Stimulated activated CD4-positive, alpha-beta T cell treated with anti-CD3 and anti-CD28 coated beads, Interleukin-15, amount 100 ng/mL, for 48 hours (primary cell): Measurements from ENCODE around the gene MRTO4.
"Not testable (repeated sequence)": the region's sequence is repeated elsewhere in the genome, so short reads cannot be mapped to it uniquely, and the experiment has no call there.

Source experiments
- DNase-seq, 2 donors: peaks; one replicate each; pipeline ENCODE4 v3.0.0-alpha.2; 2020; ENCODE audit warnings: low read depth in 2 of 2

MRTO4 gene

DNA sequence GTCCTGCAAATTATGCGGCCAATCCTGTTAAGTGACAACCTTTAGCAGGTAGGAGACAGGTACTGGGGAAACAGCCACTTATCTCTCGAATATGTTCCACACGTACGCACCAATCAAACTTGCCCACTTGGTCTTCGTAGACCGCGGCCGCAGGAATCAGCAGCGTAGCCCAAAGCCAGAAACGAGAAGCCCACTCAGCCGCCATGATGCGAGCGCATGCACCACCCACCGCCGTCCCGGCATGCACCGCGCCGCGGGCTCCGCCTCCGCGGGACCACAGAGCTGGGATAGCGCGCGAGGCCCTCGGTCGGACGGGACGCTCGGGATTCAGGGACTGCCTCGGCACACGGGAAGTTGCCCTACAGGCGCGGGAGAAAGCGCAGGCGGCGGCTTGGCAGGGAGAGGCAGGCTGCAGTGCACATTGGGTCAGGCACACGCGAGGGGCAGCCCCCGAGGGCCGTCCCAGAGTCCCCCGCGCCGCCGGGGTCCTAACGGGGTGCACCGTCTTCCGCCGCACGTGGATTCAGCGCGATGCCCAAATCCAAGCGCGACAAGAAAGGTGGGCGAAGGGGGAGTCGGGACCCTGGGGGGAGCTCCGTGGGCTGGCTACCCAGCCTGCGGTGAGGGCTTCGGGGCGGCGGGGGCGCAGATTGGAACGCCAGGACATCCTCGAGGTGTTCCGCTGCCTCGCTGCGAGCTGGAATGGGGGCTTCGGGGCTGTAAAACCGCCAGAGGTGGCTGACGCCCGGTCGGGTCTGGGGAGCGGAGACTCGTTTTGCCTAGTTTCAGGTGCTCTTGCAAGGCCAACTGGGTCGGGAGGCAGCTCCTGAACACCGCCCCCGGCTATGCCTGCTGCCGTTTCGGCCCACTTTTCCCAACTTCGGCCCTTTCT is at the start of gene MRTO4, which contains the start of gene EMC1:
TSS of gene MRTO4 (plus strand) at position 501 of the 892 bp plus-strand sequence. CDS start at position 532, 31 bp downstream.
TSS of gene EMC1 (minus strand) at position 220 of the 892 bp plus-strand sequence. CDS start at position 205, 15 bp downstream.
- DNase-seq: peak; percentile 81 to 90

DNA sequence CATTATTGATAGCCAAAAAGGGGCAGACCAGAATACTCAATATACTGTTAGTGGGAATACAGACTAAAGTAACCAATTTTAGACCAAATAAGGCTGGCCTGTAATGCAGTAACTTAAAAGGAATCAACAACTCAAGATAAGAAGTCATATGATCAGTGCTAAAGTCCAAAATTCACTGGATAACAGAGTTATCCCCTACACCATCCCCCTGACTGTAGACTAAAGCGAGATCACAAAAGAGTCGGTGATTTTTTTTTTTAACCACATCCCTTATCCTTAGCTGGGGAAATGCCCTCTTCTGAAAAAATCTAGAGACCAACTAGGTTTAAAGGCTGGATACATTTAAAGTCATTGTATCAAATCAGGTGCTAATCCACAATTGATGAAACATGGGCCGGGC is 49.2 kb upstream of the MRTO4 start:
- no peak for DNase-seq

DNA sequence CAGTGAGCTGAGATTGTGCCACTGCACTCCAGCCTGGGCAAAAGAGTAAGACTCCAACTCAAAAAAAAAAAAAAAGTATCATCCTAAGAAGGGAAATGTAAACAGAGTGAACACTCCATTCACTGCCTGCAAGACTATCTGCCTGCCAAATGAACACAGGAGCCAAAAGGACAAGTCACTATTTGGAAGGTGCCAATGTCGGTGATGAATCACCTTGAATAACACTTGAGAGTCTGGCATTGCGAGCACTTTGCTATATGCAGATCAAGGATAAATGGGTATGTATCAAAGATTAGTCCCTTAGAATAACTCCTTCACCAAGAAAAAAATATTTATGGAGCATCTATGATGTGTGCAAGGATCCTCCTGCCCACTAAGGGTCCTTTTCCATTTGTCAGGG is 48.2 kb upstream of the MRTO4 start:
- DNase-seq: no peak

DNA sequence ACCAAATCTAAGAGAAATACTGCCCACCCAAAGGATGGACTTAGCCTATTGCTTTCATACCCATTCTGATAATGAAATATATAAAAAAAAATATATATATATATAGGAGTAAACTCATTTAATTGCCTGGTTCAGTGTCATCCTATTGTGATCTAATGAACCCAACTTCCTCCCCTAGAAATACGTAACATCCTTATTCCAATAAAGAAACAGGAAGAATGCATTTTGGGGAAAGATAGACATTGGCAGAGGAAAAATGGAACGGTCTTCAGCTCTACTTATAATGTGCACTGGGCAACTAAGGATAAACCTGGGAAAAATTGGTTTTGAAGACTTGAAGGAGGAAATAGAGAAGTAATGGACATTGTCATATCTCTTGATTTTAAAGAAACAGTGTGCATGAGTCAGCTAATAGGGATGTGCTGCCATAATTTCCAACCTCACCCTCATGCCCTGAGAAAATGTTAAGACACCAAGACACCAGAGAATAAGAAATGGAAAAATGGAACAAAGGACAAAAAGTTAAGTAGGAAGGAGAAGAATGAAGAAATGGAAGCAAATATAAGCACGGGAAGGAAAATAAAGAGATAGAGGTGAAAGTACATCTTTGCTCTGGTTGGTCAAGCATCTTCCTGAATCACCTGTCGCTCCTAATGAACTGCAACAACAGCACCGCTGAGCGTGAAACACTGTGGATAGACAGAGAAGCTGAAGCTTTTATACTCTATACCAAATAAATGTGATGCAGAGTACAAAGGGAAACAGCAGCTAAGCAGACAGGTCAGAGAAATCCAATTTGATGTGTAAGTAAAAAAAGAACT is 46.9 kb upstream of the MRTO4 start:
- DNase-seq: no peak

DNA sequence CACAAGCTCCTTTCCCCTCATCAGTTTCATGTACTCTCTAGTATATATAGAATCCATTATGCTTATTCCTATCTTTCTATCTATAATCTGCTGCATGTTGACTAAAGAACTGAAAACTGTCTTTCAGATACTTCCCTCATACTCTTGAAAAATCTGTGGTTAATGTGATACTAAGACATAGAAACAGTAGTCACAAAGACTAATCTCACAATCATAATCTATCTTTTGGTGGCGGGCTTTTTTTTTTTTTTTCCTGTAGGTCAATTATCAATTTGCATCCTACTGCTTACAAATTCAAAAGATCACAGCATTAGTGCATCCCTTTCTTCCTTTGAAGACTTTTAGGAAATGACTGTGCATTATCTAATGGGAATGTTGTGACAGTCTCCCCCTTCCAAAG is 46.2 kb upstream of the MRTO4 start:
- DNase-seq: no peak

DNA sequence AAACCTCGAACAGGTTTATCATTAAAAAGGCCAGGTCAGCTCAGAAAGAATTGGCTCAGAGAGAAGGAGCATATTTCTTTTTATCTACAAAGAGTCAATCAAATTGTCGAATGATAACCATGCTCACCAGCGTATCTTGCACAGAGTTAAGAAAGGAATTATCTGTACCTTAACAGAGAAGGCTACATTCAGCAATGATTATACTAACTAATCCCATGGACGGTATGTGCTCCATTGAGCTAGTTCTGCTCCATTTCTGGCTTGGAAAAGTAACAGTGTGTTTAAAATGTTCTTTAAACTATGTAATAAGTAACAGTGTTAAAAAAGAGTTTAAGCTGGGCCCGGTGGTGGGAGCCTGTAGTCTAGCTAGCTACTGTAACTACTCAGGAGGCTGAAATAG is 45.8 kb upstream of the MRTO4 start:
- no peak for DNase-seq

DNA sequence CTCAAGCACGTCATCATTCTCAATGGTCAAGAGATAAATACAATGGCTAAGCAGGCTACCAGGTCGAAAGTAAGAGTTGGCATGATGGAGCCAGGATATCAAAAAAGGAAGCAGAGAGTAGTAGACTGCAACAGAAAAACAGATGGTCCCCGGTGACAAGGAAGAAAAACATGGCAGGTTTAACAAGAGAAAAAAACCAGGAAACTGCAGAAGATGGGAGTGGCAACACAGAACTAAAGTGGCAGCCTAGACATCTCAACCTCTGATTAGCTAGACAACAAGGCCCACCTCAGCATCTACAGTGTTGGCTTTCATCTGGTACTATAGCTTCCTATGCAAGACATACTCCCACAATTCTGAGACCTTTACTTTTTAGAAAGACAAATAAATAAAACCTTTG is 44.7 kb upstream of the MRTO4 start:
- no peak for DNase-seq

DNA sequence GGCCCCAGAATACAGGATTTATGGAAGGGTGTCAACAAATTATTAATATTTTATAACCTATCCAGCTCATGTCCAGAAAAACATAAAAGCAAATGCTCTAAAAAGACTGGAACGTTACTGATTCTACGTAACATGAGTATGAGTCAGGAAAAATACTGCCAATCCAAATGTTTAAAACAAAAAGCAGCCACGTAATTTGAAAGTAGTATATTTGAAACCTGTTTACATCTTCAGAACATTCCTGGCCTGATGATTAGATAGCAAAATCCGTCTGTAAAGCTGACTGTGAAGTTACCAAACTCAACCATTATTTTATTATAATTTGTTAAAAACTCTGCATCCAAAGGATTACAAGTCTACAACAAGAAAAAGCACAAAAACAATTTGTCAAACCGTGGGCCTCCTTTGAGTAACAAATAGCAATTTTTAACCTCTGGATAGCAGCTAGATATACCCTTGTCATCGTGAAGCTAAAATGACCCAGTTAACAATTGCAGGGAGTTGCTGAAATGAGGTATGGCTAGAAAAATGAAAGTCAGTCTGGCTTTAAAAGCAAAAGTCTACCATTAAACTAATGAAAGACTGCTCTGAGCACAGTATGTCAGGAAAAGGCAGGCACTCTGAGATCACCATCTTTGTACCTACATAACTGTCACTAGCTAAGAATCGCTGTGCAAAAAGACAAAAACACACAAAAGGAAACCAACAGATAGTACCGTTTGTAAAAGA is 42.7 kb upstream of the MRTO4 start:
- no peak for DNase-seq

DNA sequence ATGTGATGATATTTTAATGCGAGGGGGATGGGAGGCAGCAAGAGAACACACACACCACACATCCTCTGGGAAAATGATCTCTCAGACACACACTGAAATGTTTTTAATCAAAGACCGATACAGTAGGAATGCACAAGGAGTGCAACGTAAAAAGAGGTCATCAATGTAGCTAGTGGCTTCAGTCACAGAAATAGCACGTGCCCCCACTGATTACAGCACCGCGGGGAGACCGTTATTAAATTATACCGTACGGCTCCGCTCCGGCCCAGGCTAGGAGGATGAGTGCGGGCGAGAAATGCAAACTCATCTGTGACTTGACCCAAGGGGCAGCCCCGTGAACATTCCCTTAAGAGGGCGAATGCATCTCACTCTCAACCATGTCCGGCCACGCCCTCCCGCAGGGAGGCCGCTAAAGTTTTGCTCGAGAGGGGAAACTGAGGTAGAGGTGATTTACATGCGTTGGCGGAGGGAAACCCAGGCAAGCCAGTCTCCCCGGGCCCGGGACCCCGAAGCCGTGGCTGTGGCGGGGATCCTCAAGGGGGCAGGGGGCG is 42.1 kb upstream of the MRTO4 start:
- DNase-seq: peak; percentile 50 to 57

DNA sequence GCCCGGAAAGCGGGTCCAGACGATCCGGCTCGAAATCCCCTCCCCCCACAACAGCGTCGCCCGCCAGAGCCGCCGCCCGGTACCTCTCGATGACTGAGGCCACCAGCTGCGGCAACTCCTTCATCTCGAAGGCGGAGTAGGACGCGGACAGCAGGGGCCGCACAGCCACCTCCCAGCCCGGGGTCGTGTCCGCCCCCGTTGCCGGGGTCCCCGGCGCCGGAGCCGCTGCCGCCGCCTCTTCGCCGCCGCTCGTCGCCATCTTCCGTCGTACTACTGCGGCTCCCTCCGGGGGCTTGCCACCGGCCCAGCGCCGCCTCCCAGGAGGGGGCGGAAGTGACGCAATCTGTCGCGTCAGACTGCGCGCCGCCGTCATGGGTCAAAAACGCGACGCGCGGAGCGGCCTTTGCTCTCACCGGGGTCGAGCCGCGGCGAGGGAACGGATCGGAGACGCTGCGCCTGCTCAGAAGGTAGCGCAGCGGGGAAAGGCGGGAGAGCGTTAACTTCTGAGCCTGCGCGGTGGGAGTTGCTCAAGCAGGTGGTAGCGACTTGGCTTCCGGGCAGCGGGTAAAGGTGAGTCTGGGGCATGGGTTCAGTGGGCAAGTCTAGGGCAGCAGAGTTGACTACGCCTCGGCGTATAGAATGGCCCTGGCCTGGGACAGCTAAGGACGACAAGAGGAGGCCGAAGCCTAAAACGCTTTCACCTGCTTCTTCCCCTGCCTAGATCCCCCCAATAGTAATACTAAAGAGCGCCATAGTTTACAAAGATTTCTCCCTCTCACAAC is 41.4 kb upstream of the MRTO4 start, which contains the start of gene UBR4:
TSS of gene UBR4 (minus strand) at position 277 of the 782 bp plus-strand sequence. CDS start at position 259, 18 bp downstream.
- peak; percentile 95 to 96 for DNase-seq

DNA sequence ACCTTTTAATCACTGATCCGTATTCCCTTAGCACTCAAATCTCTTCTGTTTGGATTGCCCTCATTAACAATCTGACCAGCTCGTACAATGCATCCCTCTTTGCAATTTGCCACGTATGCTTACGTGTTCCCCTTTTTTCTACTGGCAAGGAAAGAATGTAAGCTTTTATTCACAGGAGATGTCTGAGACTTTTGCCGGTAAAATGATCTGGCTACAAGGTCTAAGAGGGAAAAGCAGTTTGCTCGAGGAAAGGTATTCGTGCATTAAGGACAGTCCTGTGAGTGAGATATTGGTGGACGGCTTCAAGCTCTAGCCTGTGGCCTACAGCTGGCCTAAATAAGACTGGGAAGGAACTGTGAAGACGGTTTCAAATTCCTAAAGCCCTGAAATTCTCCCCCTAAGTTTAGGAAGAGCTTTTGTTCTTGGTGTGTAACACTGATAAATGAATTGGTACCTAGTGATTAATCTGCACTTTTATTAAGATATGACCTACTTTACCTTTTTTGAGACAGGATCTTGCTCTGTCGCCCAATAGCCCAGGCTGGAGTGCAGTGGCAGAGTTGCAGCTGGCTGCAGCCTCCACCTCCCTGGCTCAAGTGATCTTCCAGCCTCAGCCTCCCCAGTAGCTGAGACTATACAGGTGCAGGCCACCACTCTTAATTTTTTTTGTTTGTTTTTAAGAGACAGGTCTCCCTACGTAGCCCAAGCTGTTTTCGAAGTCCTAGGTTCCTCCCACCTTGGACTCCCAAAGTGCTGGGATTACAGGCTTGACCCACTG is 40.6 kb upstream of the MRTO4 start:
- no peak for DNase-seq

DNA sequence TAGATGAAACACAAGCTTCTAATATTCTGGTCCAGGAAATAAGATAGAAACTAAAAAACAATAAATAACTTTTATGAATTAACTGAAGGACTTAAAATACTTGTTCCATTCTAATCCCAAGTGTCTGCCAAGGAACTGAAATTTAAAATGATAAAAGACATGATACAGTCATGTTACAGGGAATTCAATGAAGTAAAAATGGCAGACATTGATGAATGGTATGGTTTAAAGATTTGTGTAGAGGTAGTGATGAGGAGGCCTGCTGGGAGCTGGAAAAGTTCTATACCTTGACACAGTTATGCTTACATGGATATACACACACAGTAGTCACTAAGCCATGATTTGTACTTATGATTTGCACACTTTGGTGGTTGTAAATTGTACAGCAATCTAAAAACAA is 39.4 kb upstream of the MRTO4 start:
- no peak for DNase-seq

DNA sequence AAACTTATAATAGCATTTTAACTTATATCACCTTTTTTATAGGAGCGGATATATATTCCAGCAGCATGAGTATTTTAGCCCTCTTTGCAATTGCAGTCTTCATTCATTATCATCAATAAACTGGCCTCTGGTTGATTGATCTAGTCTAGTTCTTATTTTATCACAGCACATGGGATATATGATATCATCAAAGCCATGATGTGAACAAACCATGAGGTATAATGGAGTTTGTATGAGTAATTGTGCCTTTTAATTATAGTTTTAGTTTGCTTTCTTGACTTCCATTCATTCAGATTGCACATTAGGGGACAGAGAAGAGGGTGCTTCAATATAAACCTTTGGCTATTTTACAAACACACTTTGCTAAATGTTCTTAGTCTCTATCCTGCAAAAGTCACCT is 38.0 kb upstream of the MRTO4 start:
- no peak for DNase-seq

DNA sequence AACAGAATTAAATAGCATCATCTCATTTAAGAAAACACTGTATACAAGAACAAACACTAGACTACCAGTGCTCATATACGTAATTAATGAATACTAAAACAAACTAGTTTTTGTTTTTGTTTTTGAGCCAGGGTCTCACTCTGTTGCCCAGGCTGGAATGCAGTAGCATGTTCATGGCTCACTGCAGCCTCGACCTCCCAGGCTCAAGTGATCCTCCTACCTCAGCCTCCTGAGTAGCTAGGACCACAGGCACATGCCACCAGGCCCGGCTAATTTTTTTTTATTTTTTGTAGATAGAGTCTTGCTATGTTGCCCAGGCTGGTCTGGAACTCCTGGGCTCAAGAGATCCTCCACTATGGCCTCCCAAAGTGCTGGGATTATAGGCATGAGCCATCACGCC is 35.0 kb upstream of the MRTO4 start:
- not testable (repeated sequence) for DNase-seq

DNA sequence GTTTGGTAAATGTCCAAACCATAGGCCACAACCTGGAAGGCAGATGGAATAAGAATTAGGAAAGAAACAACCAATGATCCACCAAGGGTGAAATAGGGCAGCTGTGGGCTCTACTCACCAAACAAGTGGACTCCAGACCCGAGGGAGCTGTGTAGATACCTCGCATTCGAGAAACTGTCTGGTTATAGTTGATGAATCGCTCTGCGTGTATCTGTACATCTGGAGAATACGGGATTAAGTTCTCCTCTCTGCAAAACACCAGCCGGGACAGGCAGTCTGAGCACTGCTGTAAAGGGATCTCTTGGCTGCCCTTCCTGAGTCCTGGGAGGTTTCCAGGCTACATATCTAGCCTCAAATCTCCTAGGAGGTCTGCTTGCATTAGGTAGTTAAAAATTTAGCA is 32.2 kb upstream of the MRTO4 start:
- no peak for DNase-seq

DNA sequence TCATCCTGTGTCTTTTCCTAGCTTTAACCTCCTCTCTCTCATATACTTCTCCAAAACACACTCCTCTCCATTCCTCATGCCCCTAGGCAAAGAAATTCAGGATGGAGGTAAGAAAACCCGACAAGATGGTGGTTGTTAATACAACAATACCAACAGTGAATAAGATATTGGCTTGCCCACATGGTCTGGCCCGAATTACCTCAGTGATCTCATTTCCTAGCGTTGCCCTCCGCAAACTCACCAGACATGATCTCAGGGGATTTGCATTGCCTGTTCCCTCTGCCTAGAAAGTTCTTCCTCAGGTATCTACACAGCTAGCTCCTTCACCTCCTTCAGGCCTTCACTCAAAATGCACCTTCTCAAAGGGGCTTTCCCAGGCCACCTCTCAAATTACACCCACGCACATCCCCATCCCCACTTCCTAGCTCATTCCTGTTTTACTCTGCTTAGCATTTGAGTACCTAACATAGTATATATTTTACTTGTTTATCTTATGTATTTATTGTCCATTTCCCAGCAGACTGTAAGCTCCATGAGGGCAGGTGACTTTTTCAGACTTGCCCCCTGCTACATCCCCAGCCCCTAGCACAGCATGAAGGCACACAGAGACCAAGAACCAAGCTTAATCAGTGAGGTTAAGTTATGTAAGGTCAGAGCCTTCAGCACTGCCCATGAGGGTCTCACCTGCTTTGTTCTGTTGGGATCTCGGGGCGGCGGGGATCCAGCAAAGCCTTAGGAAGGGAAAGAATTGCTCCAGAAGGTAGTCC is 31.3 kb upstream of the MRTO4 start:
- DNase-seq: no peak

DNA sequence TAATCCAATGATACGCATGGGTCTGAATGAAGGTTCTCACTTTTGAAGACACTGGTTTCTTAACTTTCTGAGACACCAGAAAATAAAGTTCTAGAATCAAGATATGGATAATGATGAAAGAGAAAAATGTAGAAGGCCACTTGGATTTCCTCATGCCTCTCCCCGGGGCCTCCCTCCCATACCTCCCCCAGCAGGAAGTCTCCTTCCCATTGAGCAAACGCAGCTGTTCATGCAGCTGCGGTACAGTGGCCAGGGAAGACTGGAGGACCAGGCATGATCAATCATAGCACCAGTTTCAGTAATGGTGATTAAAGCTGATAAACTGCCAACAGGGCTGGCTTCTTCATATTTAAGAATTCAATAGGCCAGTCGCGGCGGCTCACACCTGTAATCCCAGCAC is 30.6 kb upstream of the MRTO4 start:
- DNase-seq: no peak

DNA sequence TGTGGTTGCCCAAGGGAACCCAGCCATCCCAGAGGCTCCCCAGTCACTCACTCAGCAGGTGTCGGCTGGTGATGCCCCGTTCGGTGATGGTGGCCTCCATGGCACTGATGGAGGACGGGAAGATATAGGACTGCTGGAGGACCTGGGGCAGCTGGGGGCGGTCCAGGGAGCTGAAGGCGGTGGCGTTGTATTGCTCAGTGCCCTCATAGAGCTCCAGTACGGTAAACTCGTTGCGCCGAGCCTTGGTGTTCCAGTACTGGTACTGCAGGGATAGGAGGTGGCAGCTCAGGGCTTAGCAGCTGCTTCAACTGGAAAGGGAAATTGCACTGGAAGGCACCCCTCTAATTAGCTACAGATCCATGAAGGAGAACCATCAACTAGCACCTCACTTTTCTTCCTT is 29.0 kb upstream of the MRTO4 start:
- DNase-seq: no peak
